Neural progenitor cell (in vitro differentiated cells): Measurements from ENCODE around the gene CD180. TPM values are rescaled to one million over a fixed set of nuclear protein-coding genes. Genes with fewer than 3 reads are reported as not detected.

Experiments
- DNase-seq: peaks from one replicate; pipeline ENCODE4 v3.0.0-alpha.2; 2016; ENCODE audit warnings: low spot score
- H2AFZ ChIP-seq: fragments of 200-600 bp; sonication (generic); replicated peaks from 2 replicates; pipeline ENCODE4 v1.6.1; 2016; ENCODE audit warnings: antibody characterized with exemption
- H3F3A ChIP-seq: fragments of 200-600 bp; sonication (generic); 2 replicates; pipeline ENCODE4 v1.6.1; 2016; ENCODE audit warnings: antibody characterized with exemption, low read depth
- H3K27ac ChIP-seq: fragments of 200-600 bp; sonication (generic); 2 replicates; pipeline ENCODE4 v1.5.1; 2016; ENCODE audit warnings: mild to moderate bottlenecking
- H3K27me3 ChIP-seq: fragments of 200-600 bp; sonication (generic); 2 replicates; pipeline ENCODE4 v1.6.1; 2016; ENCODE audit warnings: mild to moderate bottlenecking, moderate library complexity
- H3K36me3 ChIP-seq: fragments of 200-600 bp; sonication (generic); 2 replicates; pipeline ENCODE4 v1.5.1; 2016
- H3K4me1 ChIP-seq: fragments of 200-600 bp; sonication (generic); 2 replicates; pipeline ENCODE4 v1.6.1; 2016; ENCODE audit warnings: mixed run types
- H3K4me2 ChIP-seq: fragments of 200-600 bp; sonication (generic); 2 replicates; pipeline ENCODE4 v1.6.1; 2016
- H3K4me3 ChIP-seq: fragments of 200-600 bp; sonication (generic); 2 replicates; pipeline ENCODE4 v1.5.1; 2016
- H3K79me2 ChIP-seq: fragments of 200-600 bp; sonication (generic); 2 replicates; pipeline ENCODE4 v1.6.1; 2016; ENCODE audit warnings: low read depth
- H3K9ac ChIP-seq: fragments of 200-600 bp; sonication (generic); 2 replicates; pipeline ENCODE4 v1.6.1; 2016
- H3K9me3 ChIP-seq: fragments of 200-600 bp; sonication (generic); 2 replicates; pipeline ENCODE4 v1.5.1; 2016; ENCODE audit warnings: low read depth
- H4K20me1 ChIP-seq: fragments of 200-600 bp; sonication (generic); 2 replicates; pipeline ENCODE4 v1.6.1; 2016; ENCODE audit warnings: low read depth
- H3K27ac Mint-ChIP-seq: 3 replicates; pipeline ENCODE4 v1.8.0; 2021; ENCODE audit warnings: mixed read lengths
- H3K27me3 Mint-ChIP-seq: 2 replicates; pipeline ENCODE4 v1.8.0; 2022; ENCODE audit warnings: low read depth, mild to moderate bottlenecking, inconsistent platforms, moderate library complexity, mixed read lengths; ENCODE audit not compliant: insufficient read depth
- H3K36me3 Mint-ChIP-seq: 3 replicates; pipeline ENCODE4 v1.8.0; 2021; ENCODE audit warnings: mixed read lengths
- H3K4me1 Mint-ChIP-seq: 3 replicates; pipeline ENCODE4 v1.8.0; 2021; ENCODE audit warnings: mixed read lengths
- H3K4me3 Mint-ChIP-seq: 3 replicates; pipeline ENCODE4 v1.8.0; 2021; ENCODE audit warnings: mild to moderate bottlenecking, moderate library complexity, mixed read lengths
- H3K9me3 Mint-ChIP-seq: 3 replicates; pipeline ENCODE4 v1.8.0; 2020; ENCODE audit warnings: mixed read lengths
- CTCF ChIP-seq: fragments of 200-600 bp; sonication (generic); IDR thresholded peaks from 2 replicates; pipeline ENCODE4 v1.5.1; 2017; ENCODE audit warnings: antibody characterized with exemption, mild to moderate bottlenecking
- EZH2 ChIP-seq: fragments of 200-600 bp; sonication (generic); IDR thresholded peaks from 2 replicates; pipeline ENCODE4 v1.6.1; 2017; ENCODE audit warnings: antibody characterized with exemption, mild to moderate bottlenecking, moderate library complexity
- EZH2phosphoT487 ChIP-seq: fragments of 200-600 bp; sonication (generic); IDR thresholded peaks from 2 replicates; pipeline ENCODE4 v1.6.1; 2017; ENCODE audit warnings: antibody characterized with exemption
- total RNA-seq: library from RNA; depleted of rRNA; stranded (reverse); fragments of >200 nt; gene quantifications from 2 replicates; pipeline ENCODE4 v1.2.3, GENCODE V29; 2015; ENCODE audit warnings: low replicate concordance

Gene CD180
- total RNA-seq, 1 donor from 2014 or later: not detected

- Mint-ChIP-seq H3K9me3 (no peaks in the 10 kb centered on the region), H3K4me1 (no peaks in the 10 kb centered on the region), H3K27me3 (peaks cover 4% of the 10 kb centered on the region), H3K36me3 (no peaks in the 10 kb centered on the region), H3K27ac (no peak overlapping the region), H3K4me3 (no peak overlapping the region)
- TF ChIP-seq EZH2 (no peak), EZH2phosphoT487 (no peak), CTCF (no peak)
- no peak overlapping the region for H2AFZ ChIP-seq
- H3F3A ChIP-seq: no peaks in the 10 kb centered on the region
- no peaks in the 10 kb centered on the region for H4K20me1 ChIP-seq
- H3K4me1 ChIP-seq: no peaks in the 10 kb centered on the region
- H3K27ac ChIP-seq: no peak overlapping the region
- H3K79me2 ChIP-seq: no peaks in the 10 kb centered on the region
- no peaks in the 10 kb centered on the region for H3K36me3 ChIP-seq
- no peaks in the 10 kb centered on the region for H3K27me3 ChIP-seq
- no peak overlapping the region for H3K4me2 ChIP-seq
- no peak for DNase-seq
- no peaks in the 10 kb centered on the region for H3K9me3 ChIP-seq
- no peak overlapping the region for H3K4me3 ChIP-seq
- no peak overlapping the region for H3K9ac ChIP-seq
Observed at GRCh38 chr5:67215519-67216471, 19.2 kb upstream of the CD180 start.

GRCh38 chr5:67214707-67215447 is 18.3 kb upstream of the CD180 start:
- Mint-ChIP-seq H3K4me1 (no peaks in the 10 kb centered on the region), H3K27ac (no peak overlapping the region), H3K27me3 (peaks cover 4% of the 10 kb centered on the region), H3K9me3 (no peaks in the 10 kb centered on the region), H3K4me3 (no peak overlapping the region), H3K36me3 (no peaks in the 10 kb centered on the region)
- Histone ChIP-seq H3K79me2 (no peaks in the 10 kb centered on the region), H3K4me3 (no peak overlapping the region), H3F3A (no peaks in the 10 kb centered on the region), H3K4me1 (no peaks in the 10 kb centered on the region), H3K9ac (no peak overlapping the region), H3K4me2 (no peak overlapping the region), H3K9me3 (no peaks in the 10 kb centered on the region), H4K20me1 (no peaks in the 10 kb centered on the region), H2AFZ (no peak overlapping the region), H3K27me3 (no peaks in the 10 kb centered on the region), H3K36me3 (no peaks in the 10 kb centered on the region), H3K27ac (no peak overlapping the region)
- no peak for TF ChIP-seq EZH2
- no peak for TF ChIP-seq CTCF
- no peak for TF ChIP-seq EZH2phosphoT487
- no peak for DNase-seq

- Mint-ChIP-seq H3K4me3 (no peak overlapping the region), H3K27me3 (peaks cover 4% of the 10 kb centered on the region), H3K36me3 (no peaks in the 10 kb centered on the region), H3K9me3 (no peaks in the 10 kb centered on the region), H3K4me1 (no peaks in the 10 kb centered on the region), H3K27ac (no peak overlapping the region)
- no peak overlapping the region for H3K4me3 ChIP-seq
- no peak overlapping the region for H2AFZ ChIP-seq
- TF ChIP-seq EZH2phosphoT487: no peak
- TF ChIP-seq CTCF: no peak
- TF ChIP-seq EZH2: no peak
- H3K4me1 ChIP-seq: no peaks in the 10 kb centered on the region
- no peak for DNase-seq
- no peaks in the 10 kb centered on the region for H3K9me3 ChIP-seq
- no peaks in the 10 kb centered on the region for H4K20me1 ChIP-seq
- H3K27me3 ChIP-seq: no peaks in the 10 kb centered on the region
- no peaks in the 10 kb centered on the region for H3F3A ChIP-seq
- no peak overlapping the region for H3K4me2 ChIP-seq
- no peaks in the 10 kb centered on the region for H3K36me3 ChIP-seq
- no peak overlapping the region for H3K27ac ChIP-seq
- H3K9ac ChIP-seq: no peak overlapping the region
- no peaks in the 10 kb centered on the region for H3K79me2 ChIP-seq
Observed at GRCh38 chr5:67214036-67214435, 17.4 kb upstream of the CD180 start.
